HT-29 (cell line): ENCODE measurements around the gene MIER2. TPM values are rescaled to one million over a fixed set of nuclear protein-coding genes. Genes with fewer than 3 reads are reported as not detected.

Experiments used
- total RNA-seq: library from RNA; depleted of rRNA; stranded (reverse); fragments of >200 nt; shearing (Covaris generic); gene quantifications from 2 replicates; pipeline ENCODE4 v1.2.3, GENCODE V29; 2014; rRNA removed

The MIER2 gene
- total RNA-seq, 1 experiment from 2014 or later: 29.8 TPM

Other genes with a start within 250 kb of the MIER2 start
- not detected in 2 replicates for gene OR4F17, start 237.7 kb downstream of the MIER2 start, total RNA-seq
- 226 and 231 TPM in 2 replicates for gene PLPP2, start 53.4 kb downstream of the MIER2 start, total RNA-seq
- gene C2CD4C, start 64.4 kb upstream of the MIER2 start, total RNA-seq: 0.58 TPM in 1 of 2 replicates, not detected in the other
- 0.29 TPM in 1 of 2 replicates, not detected in the other for gene SHC2, start 116.2 kb upstream of the MIER2 start, total RNA-seq
- gene MADCAM1, start 151.7 kb upstream of the MIER2 start, total RNA-seq: 0.31 TPM in 1 of 2 replicates, not detected in the other
- 25.8 and 32.9 TPM in 2 replicates for gene TPGS1, start 162.7 kb upstream of the MIER2 start, total RNA-seq
- 151 and 167 TPM in 2 replicates for gene CDC34, start 187.0 kb upstream of the MIER2 start, total RNA-seq
- gene GZMM, start 199.3 kb upstream of the MIER2 start, total RNA-seq: 0.31 TPM in 1 of 2 replicates, not detected in the other
- 725 and 781 TPM in 2 replicates for gene BSG, start 227.8 kb upstream of the MIER2 start, total RNA-seq
- 0.10 TPM in 1 of 2 replicates, not detected in the other for gene HCN2, start 245.1 kb upstream of the MIER2 start, total RNA-seq